NCI-H2107 (cell line): ENCODE results near the gene NXN.
"Not testable (repeated sequence)": the region's sequence is repeated elsewhere in the genome, so short reads cannot be mapped to it uniquely, and the experiment has no call there.

ENCODE experiments used
- DNase-seq: peaks from one replicate; lab custom pipeline; 2025; lab: John Stamatoyannopoulos, UW

Gene NXN

DNA sequence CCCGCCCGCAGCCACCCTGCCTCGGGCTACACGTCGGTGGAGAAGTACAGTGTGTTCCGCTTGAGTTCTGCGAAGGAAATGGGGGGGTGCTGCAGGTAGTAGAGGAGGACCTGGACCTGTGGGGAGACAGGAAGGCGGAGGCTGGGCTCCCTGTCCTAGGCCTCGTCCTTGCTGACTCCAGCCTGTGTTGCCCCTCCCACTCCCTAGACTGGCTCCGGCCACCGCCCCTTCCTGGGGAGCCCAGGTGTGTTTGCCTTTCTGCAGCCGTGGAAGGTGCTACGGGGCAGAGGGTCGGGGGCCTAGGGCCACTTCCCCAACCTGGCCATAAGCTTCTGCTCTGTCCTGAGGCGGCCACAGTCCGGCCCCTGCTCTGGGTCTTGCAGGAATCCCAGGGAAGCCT is 26.5 kb upstream of the NXN start:
- DNase-seq = no peak

DNA sequence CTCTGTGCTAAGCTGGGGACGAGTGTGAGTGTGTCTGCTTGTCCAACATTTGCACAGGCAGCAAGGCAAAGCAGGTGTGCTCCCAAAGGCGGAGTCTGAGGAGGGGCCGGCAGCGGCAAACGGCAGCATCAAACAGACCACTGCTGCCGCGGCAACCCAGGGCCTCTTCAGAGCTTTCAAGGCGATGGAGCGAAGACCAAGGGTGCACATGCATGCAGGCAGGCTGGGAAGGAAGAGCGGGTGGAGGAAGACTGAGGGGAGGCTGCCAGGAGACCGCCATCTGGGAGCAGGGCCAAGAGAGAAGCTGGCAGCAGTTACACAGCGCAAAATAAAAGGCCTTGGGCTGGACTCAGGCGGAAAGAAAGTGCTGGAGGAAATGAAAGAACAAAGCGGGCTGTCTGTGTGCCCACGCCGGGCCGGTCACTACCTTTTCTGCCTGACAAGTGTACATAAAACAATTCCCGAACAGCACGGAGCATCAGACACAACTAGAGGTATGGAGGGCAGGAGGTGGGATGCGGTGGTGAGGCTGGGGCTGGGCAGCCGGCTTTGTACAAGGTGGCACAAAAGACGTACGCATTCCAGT is 25.9 kb upstream of the NXN start:
- peak; percentile 25 for DNase-seq

DNA sequence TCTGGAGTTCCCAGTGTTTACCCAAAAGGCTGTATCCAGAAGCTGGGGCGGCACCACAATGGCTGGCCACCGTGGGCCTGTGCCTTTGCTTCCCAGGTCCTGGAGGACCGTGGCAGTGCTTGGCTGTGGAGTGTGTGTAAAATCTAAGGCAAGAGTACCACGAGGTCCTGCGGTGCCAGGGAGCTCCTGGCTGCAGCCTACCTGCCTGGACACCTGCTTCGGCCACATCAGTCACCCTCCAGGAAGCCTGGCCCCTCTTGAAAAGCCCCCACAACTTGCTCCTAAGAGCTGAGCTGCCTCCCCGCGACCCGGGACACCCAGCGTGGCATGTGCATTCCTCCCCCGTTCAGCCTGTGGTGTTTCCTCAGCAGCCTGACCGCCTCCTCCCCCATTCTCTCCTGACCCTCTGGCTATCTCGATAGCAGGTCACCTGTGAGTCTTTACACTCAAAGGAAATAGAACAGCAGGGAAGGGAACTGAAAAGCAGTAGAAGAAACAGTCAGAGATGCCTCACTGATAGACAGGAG is 25.3 kb upstream of the NXN start:
- DNase-seq = no peak

DNA sequence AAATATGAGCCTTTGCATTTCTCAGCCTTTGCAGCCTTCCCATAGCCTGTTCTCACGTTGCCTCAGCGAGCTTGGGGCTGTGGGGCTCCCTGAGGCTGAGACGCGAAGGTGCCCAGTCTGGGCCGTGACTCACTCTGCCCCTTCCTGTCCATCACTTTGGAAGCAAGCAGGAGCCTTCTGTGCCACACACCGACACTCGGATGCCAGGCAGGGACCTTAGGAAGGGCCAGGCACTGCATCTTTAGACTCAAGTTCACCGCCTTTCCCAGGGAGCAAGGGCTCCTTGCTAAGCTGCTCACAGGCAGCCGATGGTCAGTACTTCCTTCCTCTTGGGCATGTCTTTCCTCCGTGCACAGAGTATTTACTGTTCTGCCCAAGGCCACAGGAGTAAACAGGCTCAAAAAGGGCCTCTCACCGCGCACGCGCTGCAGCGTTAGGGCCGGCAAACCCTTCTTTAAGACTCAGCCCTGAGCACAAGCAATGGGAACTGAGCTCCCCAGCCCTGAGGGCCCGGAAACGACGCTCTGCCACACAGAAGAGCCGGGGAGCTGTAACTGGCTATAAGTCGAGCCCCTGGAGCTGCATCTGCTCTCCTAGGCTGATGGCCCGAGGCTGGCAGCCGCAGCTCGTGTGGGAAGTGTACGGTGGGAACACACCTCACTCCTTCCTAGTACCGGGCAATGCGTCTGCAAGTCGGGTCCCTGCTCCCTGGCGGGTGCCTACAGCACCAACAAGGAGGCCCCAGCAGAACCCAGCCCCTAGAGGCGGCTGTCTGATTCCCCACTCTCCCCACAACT is 24.6 kb upstream of the NXN start:
- DNase-seq = no peak

DNA sequence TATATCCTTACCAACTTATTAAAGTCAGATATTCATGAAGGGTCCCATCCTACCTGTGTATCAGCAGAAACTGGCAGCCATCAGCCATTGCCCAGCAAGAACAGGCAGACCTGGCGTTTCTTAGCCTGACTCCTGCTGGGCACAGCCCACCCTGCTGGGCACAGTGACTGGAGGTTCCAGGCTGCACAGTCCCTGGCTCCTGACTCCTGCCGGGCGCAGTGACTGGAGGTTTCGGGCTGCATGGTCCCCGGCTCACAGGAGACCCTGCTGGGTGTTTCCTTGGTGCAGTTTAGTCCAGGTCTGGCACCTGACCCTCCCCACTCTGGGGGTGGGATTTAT is 24.0 kb upstream of the NXN start:
- no peak for DNase-seq

DNA sequence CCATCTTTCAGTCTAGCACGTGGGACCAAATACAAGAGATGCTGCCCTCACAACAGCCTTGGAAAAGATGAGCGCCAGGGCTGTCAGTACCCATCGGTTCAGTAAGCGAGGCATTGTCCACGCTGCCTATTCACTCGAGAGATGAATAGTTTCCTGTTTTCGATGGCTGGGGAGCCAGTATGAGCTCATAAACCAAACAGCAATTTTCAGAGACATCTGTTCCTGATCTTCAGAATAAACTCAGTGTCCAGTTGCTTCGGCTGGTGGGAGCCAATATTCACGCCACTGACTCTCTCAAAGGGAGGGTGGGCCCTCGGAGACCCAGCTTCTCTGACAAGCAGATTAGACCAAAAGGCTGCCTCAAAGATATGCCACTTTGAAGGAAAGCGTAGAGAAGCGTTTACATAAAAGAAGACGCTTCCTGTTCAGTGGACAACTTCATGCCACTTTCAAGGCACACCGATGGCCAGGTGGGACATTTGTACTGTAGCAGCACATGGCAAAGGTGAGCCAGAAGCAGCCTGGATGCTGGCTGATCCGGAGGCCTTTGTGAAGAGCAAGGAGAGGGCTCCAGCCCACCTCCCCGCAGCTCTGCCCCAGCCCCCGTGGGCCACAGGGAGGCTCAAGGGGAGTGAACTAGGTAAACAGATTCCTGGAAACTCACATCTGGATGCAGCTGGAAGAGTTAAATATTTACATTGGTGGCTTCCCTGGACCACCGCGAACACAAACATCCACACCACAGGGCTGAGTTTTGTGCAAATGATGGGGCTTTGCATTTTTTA is 23.4 kb upstream of the NXN start:
- DNase-seq = no peak

DNA sequence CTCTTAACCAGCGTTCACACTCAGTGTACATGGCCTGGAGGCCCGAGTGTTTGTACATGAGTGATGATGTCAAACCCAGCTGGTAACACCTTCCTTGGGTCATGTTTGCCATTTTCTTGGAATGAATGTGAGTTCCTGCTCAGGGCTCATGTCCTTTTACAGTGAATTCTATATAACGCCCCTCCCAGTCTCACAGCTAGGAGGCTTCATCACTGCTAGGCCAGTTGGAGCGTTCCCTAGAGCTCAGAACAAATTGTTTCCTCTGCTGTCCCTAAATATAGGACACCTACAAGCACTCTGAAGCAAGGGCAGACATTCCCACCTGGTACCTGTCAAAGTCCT is 22.8 kb upstream of the NXN start:
- no peak for DNase-seq

DNA sequence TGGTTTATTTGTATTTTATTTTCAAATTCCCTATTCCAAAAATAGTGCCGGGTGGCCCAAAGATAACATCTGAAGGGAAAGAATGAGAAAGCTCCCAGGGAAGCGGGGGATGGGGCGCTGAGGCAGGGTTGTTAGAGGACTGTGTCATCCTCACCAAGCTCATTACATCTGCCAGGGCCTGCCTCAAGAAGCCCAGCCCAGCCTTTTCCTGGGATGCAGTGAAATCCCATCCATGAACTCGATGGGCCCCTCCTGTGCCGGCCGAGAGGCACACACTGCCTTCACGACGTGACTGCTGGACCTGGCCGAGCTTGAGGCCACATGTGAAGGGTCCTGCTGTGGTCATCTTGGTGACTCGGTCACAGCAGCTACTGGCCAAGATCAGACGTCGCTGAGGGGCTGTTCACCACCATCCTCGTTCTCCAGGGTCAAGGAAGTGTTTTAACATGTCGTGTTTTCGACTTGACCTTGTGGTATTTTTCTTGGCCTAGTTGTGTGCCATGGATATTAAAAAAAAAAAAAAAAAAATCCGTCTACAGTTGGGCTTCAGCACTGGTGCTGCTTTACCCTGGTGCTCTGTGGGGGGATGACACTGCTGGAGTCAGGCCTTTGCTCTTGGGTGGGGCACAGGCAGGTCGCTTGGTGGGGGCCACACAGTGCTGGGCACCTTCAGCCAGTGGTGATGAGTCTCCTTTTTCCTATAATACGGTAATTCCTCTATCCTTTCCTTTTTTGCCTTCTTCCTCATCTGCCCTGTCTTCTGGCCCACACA is 22.2 kb upstream of the NXN start:
- DNase-seq = no peak

DNA sequence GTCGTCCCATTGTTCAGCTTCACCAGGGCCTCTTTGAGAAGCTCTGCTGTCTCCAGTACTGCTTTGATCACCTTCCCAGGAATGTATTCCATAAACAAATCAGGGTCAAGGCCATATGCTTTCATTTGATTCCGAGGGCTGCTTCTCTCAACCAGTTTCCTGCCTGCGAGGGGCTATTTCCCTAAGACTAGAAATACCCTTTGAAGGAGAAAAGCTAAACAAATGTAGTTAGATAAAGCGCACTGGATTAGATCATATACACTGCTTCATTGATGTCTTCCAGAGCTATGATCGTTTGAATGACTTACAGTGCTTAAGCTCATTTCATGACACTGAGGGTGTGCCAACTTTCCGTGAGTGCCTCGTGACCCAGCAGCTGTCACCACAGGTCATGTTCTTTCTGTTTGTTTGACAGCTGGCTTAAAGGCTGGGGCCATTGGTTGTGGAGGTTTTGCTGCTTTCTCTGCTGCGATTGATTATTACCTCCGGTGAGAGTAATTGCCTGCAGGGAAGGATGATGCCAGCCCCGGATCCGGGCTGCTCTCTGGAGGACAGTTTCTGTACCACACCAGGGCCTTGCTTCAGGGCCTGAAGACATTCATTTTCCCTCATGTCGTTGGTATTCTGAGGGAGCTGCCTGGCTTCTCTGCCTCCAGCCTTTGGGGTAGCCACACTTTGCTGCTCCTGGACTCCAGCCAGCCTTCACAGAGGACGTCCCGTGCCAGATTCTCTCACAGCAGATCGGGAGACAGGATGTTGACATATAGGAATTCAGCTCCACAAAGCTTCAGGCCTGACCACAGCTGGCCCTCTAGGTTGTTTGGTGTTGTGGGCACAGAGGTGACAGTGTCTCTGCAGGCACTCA is 21.3 kb upstream of the NXN start:
- no peak for DNase-seq

DNA sequence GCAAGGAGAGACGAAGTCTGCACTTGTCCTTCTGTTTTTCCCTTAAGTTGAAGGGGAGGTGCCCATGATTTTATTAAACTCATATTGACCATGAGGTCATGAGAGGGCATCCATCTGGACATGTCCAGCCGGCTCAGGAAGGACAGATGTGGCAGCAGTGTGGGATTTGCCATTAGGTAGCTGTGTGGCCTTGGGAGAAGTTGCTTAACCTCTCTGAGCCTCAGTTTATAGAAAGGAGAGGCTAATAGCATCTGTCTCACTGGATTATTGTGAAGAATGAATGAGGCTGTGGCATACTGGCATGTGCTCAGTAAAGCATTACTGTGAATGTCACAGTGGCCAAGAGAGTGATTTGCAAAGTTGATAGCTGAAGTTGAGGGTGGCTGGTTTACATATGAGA is 18.5 kb upstream of the NXN start:
- no peak for DNase-seq

DNA sequence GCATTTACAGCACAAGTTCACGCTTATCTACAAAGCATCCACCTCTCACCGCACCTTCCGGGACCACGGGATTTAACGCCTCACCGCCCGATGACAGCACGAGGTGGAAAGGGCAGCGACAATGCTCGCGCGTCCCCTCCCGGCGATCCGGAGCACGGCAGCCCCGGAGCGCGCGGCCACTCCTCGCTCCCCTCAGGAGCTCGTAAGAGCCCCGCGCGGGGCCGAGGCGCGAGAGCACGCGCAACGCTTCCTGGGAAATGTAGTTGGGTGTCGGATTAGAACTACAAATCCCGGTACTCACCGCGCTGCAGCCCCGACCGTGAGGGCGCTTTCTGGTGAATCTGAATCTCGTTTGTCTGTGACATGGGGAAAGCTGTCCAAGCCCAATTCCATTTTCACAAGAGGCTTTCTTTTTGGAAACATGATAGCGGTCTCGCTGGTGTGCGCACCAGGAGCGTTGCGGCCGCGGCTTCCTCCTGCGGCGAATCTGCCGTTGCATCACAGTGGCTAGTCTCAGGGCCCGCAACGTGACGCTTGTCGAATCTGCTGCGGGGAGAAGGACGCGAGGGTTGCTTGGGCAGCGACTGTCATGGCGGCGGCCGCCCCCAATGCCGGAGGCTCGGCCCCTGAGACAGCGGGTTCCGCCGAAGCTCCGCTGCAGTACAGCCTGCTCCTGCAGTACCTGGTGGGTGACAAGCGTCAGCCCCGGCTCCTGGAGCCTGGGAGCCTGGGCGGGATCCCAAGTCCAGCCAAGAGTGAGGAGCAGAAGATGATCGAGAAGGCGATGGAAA is 17.2 kb upstream of the NXN start, which contains the start of gene TIMM22:
TSS of gene TIMM22 (plus strand) at position 576 of the 791 bp plus-strand sequence. CDS start at position 590, 14 bp downstream.
- DNase-seq = peak; percentile 87

DNA sequence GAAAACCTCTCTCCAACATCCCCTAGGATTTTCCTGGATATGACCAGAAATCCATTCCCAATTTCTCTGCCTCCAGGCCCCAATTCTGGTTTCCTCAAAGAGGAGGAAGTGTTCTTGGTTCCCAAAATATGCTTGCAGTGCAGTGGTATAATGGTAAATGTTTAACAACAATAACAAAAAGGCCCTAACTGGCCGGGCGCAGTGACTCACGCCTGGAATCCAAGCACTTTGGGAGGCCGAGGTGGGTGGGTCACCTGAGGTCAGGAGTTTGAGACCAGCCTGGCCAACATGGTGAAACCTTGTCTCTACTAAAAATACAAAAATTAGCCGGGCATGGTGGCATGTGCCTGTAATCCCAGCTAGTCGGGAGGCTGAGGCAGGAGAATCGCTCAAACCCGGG is 15.7 kb upstream of the NXN start:
- DNase-seq = not testable (repeated sequence)

DNA sequence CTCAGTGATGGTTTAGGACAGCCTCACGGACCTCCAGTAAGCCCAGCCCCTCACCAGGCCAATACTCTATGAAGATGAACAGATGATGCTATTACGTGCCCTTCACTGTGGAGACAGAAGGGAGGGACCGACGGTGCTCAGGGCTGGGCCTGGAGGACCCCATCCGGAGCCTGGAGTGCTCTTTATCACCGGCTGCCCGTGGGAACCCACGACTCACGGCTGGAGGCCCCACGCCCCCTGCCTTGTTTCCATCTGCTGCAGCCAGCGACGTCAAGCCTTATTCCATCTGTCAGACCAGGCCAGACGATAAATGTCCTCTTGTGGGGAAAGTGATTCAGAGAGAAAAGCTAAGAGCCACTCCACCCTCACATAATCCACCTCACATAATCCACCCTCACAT is 13.4 kb upstream of the NXN start:
- DNase-seq = no peak

DNA sequence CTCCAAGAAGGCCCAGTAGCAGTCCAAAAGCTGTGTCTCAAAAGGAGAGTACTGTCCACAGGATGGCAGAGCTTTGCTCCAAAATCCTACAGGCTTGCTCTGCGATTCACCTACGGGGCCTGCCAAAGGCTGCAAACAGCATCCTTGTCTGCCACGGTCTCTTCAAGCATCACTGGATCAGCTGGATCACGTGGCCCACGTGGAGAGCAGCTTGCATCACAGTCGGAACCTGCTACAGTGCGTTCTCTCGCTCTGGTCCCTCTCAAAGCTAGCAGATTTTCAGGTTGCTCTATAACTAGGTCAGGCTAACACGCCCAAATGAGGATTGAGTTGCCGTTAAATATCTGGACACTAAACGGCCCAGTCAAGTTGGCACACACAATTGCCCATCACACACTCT is 9.0 kb upstream of the NXN start:
- DNase-seq = no peak

DNA sequence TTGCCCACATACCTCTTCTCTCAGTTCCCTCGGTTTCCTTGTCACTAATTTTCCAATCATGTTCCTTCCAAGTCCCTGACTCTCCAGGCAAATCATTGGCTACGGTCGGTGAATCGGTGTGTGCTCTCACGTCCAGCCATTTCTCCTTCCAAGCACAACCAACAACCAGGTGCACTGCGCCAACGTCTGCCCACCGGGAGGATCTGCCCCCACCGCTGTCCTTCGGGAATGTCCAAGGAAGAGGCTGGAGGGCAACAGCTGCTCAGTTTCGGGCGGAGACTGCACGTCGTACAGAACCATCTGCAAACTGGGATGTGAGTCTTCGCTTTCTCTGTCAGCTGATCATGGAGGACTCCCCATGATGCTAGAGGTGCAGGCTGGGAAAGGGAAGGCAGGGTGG is 8.4 kb upstream of the NXN start:
- no peak for DNase-seq

DNA sequence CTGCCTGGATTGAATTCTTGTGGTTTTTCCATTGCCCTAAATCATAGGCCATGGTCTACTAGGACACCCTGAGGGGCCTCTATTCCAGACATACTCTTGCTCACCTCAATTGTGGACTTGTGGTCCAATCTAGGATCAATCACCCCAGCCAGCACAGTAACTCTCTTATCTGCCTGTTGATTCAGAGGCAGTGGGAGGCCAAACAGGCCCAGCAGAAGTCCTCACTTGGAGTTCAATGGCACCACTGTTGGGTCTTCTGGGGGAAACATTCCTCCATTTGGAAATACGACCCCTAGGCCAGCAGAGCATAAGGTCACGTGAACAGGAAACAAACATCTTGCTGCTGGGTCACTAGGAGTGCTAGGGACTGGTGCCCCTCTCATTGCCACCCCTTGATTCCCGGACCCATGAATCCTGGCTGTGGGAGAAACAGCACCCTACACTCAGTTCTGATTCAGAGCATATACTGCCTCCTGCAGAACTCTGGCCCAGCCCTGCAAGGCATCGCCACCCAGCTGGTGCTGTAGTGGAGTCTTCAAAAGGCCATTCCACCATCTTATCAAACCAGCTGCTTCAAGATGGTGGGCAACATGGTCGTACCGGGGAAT is 6.8 kb upstream of the NXN start:
- DNase-seq = no peak

DNA sequence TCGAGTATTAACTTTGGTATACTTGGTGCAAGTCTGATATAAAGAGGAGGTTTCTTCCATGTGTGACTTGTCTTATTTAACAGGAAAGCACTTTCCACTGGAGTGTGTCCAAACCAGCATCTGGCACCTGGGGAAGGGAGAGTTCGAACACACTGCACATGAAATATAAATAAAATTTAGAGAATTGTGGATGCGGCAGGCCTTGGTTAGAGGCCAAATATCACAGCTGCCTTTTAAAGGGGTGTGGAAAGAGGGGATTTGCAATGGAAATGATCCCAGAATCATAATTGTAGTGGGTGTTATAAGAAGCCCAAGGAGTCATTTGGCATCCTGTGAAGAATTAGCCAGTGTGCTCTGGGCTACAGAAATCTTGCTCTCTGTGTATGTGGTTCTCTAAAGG is 4.3 kb upstream of the NXN start:
- DNase-seq = no peak

DNA sequence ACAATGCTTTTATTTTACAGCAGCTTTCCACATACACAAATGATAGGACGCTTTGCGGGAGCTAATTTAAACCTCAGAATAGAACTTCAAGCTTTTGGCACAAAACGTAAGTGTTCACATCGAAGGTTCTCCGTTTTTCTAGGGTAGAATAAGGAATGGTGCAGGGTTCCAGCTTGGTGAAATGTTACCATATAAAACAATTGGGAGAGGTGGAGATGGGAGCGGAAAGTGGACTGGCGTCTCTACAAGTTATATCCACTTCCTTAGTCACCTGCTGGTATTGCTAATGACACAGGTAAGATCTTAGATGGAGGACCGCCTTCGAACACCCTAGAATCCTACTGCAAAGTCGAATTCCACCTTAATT is 1.7 kb upstream of the NXN start:
- no peak for DNase-seq

DNA sequence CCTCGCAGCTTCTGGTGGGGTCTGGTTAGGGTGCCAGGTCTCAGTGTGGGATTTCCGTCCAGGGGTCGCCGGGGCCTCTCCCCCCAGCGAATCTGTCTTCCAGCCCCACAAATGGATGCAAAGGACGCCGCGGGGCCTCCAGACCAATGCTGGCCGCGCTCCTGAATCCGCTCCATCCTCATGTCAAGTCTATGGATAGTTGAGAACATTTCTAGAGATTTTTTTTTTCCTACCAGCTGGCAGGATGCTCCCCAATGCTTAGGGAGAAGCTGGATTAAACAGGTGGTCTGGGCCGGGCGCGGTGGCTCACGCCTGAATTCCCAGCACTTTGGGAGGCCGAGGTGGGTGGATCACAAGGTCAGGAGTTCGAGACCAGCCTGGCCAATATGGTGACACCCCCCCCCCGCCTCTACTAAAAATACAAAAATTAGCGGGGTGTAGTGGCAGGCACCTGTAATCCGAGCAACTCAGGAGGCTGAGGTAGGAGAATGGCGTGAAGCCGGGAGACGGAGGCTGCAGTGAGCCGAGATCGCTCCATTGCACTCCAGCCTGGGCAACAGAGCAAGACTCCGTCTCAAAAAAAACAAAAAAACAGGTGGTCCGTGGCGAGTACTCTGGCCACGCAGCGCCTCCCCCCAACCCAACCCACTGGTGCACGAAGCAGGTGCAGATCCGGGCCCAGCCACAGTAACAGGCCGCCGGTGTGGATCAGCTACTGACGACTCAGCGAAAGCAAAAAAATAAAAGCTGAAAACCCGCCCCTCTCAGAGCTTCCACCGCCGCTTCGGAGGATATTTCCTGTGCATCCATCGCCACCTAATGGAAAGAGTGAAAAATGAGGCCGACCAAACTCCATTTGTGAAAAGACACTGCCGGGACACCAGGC is 1.1 kb upstream of the NXN start:
- peak; percentile 63 for DNase-seq
